ENCODE measurements around the gene LAMA5.

DNA sequence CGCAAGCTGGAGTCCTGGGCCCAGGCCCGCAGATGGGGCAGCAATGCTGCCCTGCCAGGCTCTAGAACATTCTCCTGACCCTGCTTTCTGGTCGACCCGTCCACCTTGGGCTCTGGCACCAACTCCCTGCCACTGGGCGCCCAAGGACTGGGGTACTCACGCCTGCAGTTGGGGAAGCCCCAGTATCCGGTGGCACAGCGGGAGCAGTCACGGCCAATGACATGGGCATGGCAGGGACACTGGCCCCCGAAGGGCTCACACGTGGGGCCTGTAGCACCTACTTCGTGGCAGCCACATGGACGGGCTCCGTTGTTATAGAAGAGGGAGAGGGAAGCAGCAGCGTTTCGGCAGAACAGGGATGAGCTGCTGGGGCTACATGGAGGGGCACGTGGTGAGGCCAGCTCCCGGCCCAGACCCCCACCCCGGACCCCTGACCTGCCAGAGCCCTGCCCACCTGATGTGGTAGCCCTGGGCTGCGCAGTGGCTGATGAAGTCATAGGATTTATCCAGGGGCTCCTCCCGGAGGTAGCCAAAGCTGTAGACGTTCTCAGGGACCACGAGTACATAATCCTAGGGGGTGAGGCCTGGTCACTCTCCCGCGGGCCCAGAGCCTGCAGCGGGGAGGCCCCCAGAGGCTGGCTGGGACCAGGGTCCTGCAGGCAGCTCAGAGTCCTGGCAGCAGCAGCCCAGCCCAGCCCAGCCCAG lies 38.3 kb downstream of the LAMA5 start:
- TF ChIP-seq POLR2A (IDR thresholded peaks at IDR 0.05): no peak
- TF ChIP-seq, protein P1, sequence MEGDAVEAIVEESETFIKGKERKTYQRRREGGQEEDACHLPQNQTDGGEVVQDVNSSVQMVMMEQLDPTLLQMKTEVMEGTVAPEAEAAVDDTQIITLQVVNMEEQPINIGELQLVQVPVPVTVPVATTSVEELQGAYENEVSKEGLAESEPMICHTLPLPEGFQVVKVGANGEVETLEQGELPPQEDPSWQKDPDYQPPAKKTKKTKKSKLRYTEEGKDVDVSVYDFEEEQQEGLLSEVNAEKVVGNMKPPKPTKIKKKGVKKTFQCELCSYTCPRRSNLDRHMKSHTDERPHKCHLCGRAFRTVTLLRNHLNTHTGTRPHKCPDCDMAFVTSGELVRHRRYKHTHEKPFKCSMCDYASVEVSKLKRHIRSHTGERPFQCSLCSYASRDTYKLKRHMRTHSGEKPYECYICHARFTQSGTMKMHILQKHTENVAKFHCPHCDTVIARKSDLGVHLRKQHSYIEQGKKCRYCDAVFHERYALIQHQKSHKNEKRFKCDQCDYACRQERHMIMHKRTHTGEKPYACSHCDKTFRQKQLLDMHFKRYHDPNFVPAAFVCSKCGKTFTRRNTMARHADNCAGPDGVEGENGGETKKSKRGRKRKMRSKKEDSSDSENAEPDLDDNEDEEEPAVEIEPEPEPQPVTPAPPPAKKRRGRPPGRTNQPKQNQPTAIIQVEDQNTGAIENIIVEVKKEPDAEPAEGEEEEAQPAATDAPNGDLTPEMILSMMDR (IDR thresholded peaks at IDR 0.05): no peak

Measured in lower leg skin (tissue), 3 donors.